Tibial nerve (tissue), 4 donors: ENCODE data around the gene ASB5. TPM values are rescaled to one million over a fixed set of nuclear protein-coding genes. Genes with fewer than 3 reads are reported as not detected.

Source experiments
- DNase-seq, 2 donors: peaks; one replicate each; pipeline ENCODE4 v3.0.0-alpha.2; 2019; ENCODE audit warnings: low spot score in 2 of 2
- H3K27ac ChIP-seq, 4 donors: fragments of 200-600 bp; sonication (generic) in 3 of 4; one replicate each; pipeline ENCODE4 v1.5.1; 2017 to 2019; ENCODE audit warnings: mild to moderate bottlenecking in 1 of 4
- H3K27me3 ChIP-seq, 2 donors: fragments of 200-600 bp; sonication (generic) in 1 of 2; one replicate each; pipeline versions ENCODE4 v1.5.1 to v1.6.0; 2017 to 2019
- H3K36me3 ChIP-seq, 3 donors: fragments of 200-600 bp; sonication (generic); one replicate each; pipeline ENCODE4 v1.5.1; 2018 to 2019
- H3K4me1 ChIP-seq, 4 donors: fragments of 200-600 bp; sonication (generic) in 3 of 4; one replicate each; pipeline ENCODE4 v1.5.1; 2017 to 2019
- H3K4me3 ChIP-seq, 4 donors: fragments of 200-600 bp; sonication (generic) in 3 of 4; one replicate each; pipeline ENCODE4 v1.5.1; 2017 to 2019; ENCODE audit warnings: mild to moderate bottlenecking in 1 of 4, moderate library complexity in 1 of 4
- H3K9me3 ChIP-seq, 4 donors: fragments of 200-600 bp; sonication (generic) in 3 of 4; one replicate each; pipeline ENCODE4 v1.5.1; 2017 to 2019
- EP300 ChIP-seq, 2 donors: sonication (generic); formaldehyde crosslinking; IDR thresholded peaks; one replicate each; pipeline ENCODE4 v1.6.1; 2017; ENCODE audit warnings: antibody characterized with exemption in 2 of 2, mild to moderate bottlenecking in 1 of 2
- POLR2A ChIP-seq, 2 donors: fragments of 450-650 bp; IDR thresholded peaks; one replicate each; pipeline ENCODE4 v1.6.1; 2017; ENCODE audit warnings: antibody characterized with exemption in 2 of 2, mild to moderate bottlenecking in 2 of 2, moderate library complexity in 2 of 2
- WGBS, 2 donors: methylation state at CpG; one replicate each; pipeline ENCODE4 v1.1.5; 2018; 5-methylcytosine and 5-hydroxymethylcytosine counted together
- total RNA-seq, 4 donors: library from RNA; depleted of rRNA; stranded (reverse); fragments of >200 nt; gene quantifications; one replicate each; pipeline ENCODE4 v1.1.0, GENCODE V29; 2016
- TF ChIP-seq, protein P1 (sequence below), 5 experiments: fragments of 200-600 bp in 3 of 5; fragments of 450-650 bp in 2 of 5; sonication (generic) in 3 of 5; IDR thresholded peaks; one replicate each; pipeline ENCODE4 v1.5.1; 2016 to 2019; ENCODE audit warnings: antibody characterized with exemption in 5 of 5, mild to moderate bottlenecking in 3 of 5, moderate library complexity in 2 of 5

ASB5 gene
- total RNA-seq, 4 donors from 2014 or later, result not detected

DNA sequence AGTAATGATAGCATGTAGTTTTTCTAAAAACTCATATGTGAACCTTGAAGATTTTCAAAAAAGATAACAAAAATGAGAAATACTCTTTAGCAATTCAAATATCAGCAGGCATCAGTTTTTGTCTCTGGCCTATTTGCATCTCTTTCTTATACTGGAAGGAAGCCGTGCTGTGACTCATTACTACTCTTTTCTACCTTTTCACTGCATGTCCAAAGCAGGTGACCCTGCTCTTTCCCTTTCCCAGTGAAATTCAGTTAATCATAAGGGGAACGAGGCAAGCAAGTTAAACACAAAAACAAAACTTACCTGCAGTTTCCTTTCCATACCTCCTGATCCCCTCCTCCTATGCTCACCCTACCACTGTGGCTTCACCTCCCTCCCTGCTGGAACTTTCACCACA lies 83.0 kb downstream of the ASB5 start:
- H3K4me3 ChIP-seq, result no peak overlapping the region
- TF ChIP-seq POLR2A (IDR thresholded peaks at IDR 0.05) (no peak), EP300 (IDR thresholded peaks at IDR 0.05) (no peak)
- TF ChIP-seq, protein P1, sequence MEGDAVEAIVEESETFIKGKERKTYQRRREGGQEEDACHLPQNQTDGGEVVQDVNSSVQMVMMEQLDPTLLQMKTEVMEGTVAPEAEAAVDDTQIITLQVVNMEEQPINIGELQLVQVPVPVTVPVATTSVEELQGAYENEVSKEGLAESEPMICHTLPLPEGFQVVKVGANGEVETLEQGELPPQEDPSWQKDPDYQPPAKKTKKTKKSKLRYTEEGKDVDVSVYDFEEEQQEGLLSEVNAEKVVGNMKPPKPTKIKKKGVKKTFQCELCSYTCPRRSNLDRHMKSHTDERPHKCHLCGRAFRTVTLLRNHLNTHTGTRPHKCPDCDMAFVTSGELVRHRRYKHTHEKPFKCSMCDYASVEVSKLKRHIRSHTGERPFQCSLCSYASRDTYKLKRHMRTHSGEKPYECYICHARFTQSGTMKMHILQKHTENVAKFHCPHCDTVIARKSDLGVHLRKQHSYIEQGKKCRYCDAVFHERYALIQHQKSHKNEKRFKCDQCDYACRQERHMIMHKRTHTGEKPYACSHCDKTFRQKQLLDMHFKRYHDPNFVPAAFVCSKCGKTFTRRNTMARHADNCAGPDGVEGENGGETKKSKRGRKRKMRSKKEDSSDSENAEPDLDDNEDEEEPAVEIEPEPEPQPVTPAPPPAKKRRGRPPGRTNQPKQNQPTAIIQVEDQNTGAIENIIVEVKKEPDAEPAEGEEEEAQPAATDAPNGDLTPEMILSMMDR (IDR thresholded peaks at IDR 0.05), result no peak
- no peak overlapping the region for H3K27ac ChIP-seq
- 65 to 68% methylated on average over 2 of the region's 2 CpGs for WGBS, 2 donors
- H3K4me1 ChIP-seq, result no peaks in the 10 kb centered on the region
- no peaks in the 10 kb centered on the region for H3K36me3 ChIP-seq
- no peaks in the 10 kb centered on the region for H3K9me3 ChIP-seq
- no peaks in the 10 kb centered on the region for H3K27me3 ChIP-seq
- DNase-seq, result no peak

DNA sequence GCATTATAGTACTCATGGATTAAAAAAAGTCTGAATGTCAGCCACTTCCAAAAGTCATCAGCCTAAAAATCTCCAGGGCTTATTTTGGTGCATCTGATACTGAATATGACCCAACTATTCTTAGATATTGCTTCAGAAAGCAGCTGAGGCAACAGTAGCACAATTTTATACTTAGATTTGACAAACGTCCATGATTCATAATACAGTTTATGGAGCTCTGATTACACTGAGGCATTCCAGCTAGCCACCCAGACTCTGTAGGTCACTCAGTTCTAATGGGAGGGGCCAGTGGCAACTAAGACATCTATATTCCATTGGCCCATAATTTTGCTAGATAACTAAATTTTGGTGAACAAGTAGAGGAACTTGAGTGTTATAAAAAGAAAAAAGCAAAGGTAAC lies 84.0 kb downstream of the ASB5 start:
- Histone ChIP-seq H3K27me3 (no peaks in the 10 kb centered on the region), H3K9me3 (no peaks in the 10 kb centered on the region), H3K4me3 (no peak overlapping the region), H3K36me3 (no peaks in the 10 kb centered on the region), H3K4me1 (no peaks in the 10 kb centered on the region), H3K27ac (no peak overlapping the region)
- no peak for DNase-seq
- TF ChIP-seq EP300 (IDR thresholded peaks at IDR 0.05) (no peak), POLR2A (IDR thresholded peaks at IDR 0.05) (no peak)
- TF ChIP-seq, protein P1 (IDR thresholded peaks at IDR 0.05), result no peak
- 11 to 38% methylated on average over 1 of the region's 1 CpG for WGBS, 2 donors

Other genes with a start within 250 kb of the ASB5 start
- 10 to 100 TPM in 2 of 4 donors, 1 to 10 TPM in 2; 5.7 to 19.6 (median 10.2) TPM for gene WDR17, start 203.4 kb downstream of the ASB5 start, total RNA-seq
- gene SPATA4, start 73.6 kb downstream of the ASB5 start, total RNA-seq, result under 1 TPM in 2 of 4 donors, not detected in 2; 0.21 to 0.44 TPM
- 10 to 100 TPM; 55.7 to 80.6 (median 73.1) TPM for gene SPCS3, start 50.7 kb upstream of the ASB5 start, total RNA-seq